ENCODE results near the gene G6PC1.

DNA sequence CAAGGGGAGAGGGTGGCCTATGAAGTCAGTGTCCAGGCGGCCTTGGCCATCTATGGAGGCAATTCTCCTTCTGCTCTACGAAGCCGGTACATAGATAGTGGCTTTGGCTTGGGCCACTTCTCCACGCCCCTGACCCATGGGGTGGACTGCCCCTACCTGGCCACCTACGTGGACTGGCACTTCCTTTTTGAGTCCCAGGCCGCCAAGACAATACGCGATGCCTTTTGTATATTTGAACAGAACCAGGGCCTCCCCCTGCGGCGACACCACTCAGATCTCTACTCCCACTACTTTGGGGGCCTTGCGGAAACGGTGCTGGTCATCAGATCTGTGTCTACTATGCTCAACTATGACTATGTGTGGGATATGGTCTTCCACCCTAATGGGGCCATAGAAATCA is 32.3 kb upstream of the G6PC1 start:
- TF ChIP-seq ZNF274 (IDR thresholded peaks at IDR 0.05; ENCODE audit: low read depth, low read length) (no peak), YY1 (IDR thresholded peaks at IDR 0.05; ENCODE audit: insufficient read depth, insufficient read length) (no peak)
